Measurements from ENCODE around the gene IL17RB.

Gene IL17RB

DNA sequence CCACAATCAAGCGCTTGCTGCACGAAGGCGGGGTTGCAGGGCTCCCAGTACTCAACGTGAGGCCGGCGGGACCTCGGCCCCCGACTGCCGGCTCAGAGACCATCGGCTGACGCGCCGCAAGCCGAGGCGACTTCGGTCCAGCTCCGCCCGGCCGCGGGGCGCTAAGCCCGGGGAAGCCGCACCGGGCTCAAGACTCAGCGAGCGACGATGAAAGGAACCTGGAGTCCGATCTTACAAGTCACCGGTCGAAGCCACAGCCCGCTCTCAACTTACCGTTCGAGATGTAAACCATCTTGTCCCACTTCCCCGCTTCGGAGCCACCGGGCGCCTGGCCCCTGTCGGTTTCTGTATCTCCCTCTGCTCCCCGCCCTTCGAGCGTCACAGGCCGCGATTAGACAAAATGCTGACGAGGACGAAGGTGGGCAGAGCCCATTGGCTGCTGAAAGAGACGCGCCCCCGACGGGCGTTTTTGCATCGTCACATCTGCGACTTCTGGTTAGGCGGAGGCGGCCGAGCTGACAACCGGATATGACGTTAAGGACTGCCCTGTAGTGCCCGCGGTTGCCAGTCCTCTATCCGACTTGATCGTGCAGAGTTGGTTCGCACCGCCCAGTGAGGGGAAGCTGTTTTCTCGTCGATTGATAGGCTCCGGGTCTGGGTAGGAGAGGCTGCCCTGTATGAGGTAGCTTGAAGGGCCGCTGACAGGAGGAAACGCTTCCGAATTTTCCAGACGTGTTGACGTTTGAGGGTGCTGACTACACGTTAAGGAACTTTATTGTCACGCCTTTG is 45.3 kb downstream of the IL17RB start, which contains the start of gene SELENOK:
TSS of gene SELENOK (minus strand) at position 363 of the 789 bp plus-strand sequence.
- peak within 1 kb of the TSS; percentile 78 for H3K4me3 ChIP-seq
- peak within 1 kb of the TSS; percentile 79 to 90 for H3K27ac ChIP-seq
- DNase-seq (ENCODE audit: low spot score), result peak; percentile 100
- TF ChIP-seq, protein P1, sequence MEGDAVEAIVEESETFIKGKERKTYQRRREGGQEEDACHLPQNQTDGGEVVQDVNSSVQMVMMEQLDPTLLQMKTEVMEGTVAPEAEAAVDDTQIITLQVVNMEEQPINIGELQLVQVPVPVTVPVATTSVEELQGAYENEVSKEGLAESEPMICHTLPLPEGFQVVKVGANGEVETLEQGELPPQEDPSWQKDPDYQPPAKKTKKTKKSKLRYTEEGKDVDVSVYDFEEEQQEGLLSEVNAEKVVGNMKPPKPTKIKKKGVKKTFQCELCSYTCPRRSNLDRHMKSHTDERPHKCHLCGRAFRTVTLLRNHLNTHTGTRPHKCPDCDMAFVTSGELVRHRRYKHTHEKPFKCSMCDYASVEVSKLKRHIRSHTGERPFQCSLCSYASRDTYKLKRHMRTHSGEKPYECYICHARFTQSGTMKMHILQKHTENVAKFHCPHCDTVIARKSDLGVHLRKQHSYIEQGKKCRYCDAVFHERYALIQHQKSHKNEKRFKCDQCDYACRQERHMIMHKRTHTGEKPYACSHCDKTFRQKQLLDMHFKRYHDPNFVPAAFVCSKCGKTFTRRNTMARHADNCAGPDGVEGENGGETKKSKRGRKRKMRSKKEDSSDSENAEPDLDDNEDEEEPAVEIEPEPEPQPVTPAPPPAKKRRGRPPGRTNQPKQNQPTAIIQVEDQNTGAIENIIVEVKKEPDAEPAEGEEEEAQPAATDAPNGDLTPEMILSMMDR (IDR thresholded peaks at IDR 0.05), result no peak

DNA sequence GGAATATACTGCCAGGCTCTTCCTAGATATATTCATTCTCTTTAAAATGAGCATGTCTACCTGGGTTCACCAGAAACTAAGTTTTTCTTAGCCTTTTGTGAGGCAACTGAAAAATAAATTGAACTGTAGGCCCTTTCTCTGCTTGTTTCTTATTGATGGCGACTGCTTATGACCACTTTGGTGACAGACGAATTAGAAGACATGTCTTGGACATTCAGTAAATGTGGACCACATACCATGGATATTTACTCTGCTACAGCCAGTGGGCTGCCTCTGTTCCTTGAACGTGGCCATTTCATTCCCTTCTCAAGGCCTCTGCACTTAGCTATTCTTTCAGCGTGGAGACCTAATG is 45.9 kb downstream of the IL17RB start:
- no peak for DNase-seq (ENCODE audit: low spot score)
- H3K4me3 ChIP-seq, result peak overlapping the region; percentile 78
- H3K27ac ChIP-seq, result peak overlapping the region; percentile 79 to 90
- TF ChIP-seq, protein P1 (IDR thresholded peaks at IDR 0.05), result no peak

DNA sequence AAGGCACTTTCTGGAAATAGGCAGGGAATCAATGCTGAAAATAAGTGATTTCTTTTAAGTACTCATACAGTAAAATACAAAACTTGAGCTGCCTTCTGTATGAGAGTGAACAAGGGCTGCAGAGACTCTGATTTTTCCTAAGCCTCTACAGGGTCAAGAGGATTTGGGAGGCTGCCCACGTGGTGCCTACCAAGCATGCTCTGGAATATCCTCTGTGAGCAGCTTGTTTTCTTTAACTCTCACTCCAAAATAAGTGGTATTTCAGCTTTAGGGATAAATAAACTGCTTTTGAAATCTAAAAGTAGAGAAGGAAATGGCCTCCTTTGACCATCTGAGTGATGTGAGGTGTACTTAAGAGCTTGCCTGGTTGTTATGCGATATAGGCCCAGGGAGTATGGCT is 53.4 kb downstream of the IL17RB start:
- DNase-seq (ENCODE audit: low spot score), result no peak
- no peak overlapping the region for H3K4me3 ChIP-seq
- TF ChIP-seq, protein P1 (IDR thresholded peaks at IDR 0.05), result no peak
- no peak overlapping the region for H3K27ac ChIP-seq

DNA sequence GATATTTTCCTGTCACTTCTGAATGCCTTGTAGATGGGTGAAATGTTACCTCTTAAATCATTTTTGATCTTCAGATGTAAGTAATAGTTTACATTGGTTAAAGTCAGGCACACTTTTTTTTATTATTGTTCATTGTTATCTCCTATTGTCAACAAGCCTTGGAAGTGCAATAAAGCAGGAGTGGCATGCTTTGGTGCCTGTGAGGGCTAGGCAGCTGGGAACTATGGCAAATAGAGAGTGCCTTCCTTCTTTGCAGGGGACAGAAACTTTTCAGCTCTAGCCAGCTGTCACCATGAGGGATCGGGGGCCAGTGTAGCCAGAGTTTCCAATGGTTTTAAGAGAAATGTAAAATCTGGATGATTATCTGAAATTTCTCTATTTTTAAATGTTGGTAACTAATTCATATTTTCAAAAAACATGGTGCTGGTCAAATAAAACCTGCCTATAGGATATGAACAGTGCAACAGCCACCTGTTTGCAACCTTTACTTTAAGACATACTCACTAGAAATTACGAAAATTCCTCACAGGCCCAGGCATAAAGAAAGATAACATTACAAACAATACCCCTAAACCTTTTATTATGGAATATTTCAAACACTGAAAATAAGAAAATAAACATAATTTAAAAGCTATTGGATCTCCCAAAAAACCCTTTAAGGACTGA is 54.4 kb downstream of the IL17RB start:
- TF ChIP-seq, protein P1 (IDR thresholded peaks at IDR 0.05), result no peak
- no peak for DNase-seq (ENCODE audit: low spot score)
- no peak overlapping the region for H3K27ac ChIP-seq
- no peak overlapping the region for H3K4me3 ChIP-seq

GRCh38 chr3:53902067-53902466 is 55.7 kb downstream of the IL17RB start:
- Histone ChIP-seq H3K27ac (no peak overlapping the region), H3K4me3 (no peak overlapping the region)
- TF ChIP-seq, protein P1 (IDR thresholded peaks at IDR 0.05), result no peak
- no peak for DNase-seq (ENCODE audit: low spot score)

DNA sequence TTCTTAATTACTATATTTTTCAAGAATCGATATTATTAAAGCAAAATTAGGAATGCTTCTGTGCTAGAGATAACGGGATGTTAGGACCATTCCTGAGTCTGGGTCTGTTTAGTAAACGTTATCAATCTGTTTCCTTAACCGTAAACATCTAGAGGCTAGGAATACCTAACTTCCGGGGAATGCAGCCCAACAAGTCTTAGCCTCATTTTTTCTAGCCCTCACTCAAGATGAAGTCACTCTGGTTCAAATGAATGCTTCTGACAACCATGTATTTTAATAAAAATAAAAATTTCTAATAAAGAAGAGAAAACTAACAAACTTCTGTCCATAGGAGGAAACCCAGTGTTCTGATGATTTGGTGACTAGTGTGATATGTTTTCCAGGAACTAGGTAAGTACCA is 56.3 kb downstream of the IL17RB start:
- Histone ChIP-seq H3K27ac (no peak overlapping the region), H3K4me3 (no peak overlapping the region)
- no peak for DNase-seq (ENCODE audit: low spot score)
- TF ChIP-seq, protein P1 (IDR thresholded peaks at IDR 0.05), result no peak

DNA sequence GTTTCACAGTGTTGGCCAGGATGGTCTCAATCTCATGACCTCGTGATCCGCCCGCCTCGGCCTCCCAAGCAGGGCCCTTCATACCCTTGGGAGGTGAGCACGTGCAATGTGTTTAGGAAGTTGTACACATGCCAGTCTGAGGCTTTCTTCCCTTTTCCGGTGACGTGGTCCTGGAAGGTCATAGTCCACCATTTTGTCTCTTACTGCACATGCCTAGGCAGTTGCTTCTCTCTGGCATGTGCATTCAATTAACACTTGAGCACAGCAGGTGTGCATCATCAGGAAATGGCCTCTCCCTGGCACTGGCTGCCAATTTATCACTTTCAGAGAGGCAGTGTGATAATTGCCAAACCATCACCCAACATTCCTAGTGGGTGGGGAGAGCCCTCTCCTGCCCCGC is 67.0 kb downstream of the IL17RB start:
- no peak overlapping the region for H3K27ac ChIP-seq
- DNase-seq (ENCODE audit: low spot score), result no peak
- H3K4me3 ChIP-seq, result no peak overlapping the region
- TF ChIP-seq, protein P1 (IDR thresholded peaks at IDR 0.05), result no peak

Data from coronary artery (tissue), 2 donors.